ENCODE results near the gene KIF3A. TPM values are rescaled to one million over a fixed set of nuclear protein-coding genes. Genes with fewer than 3 reads are reported as not detected.

KIF3A gene
- total RNA-seq, 1 experiment from 2014 or later: 13.2 TPM

GRCh38 chr5:132766806-132767055 is 29.4 kb upstream of the KIF3A start:
- TF ChIP-seq CTCF (conservative IDR thresholded peaks at IDR 0.05): no peak
- no peak overlapping the region for H2BK15ac ChIP-seq (ENCODE audit: low read depth, low read length)
- no peak overlapping the region for H2AFZ ChIP-seq (ENCODE audit: low read length)
- no peak overlapping the region for H2AK5ac ChIP-seq (ENCODE audit: insufficient read length, low read length)
- no peak overlapping the region for H2BK20ac ChIP-seq (ENCODE audit: low read depth, low read length, poor library complexity, severe bottlenecking)
- H3K36me3 Mint-ChIP-seq (ENCODE audit: insufficient read depth in 1 of 3, low read depth in 3 of 3): peaks cover 3 to 17% (median 15%) of the 10 kb centered on the region in 3 experiments; a peak in 6 of 7 replicates
- no peak overlapping the region for H3T11ph ChIP-seq (ENCODE audit: low read length)
- H3K27ac Mint-ChIP-seq: no peak overlapping the region
- peaks cover 12 to 14% of the 10 kb centered on the region in 2 experiments for H3K4me1 Mint-ChIP-seq
- no peak overlapping the region for H3K23ac ChIP-seq (ENCODE audit: insufficient read length, low read depth, low read length)
- WGBS (ENCODE audit: extremely low coverage, insufficient read length, low lambda C conversion rate): no CpG with 5 or more reads among the region's 1 CpG
- H4K91ac ChIP-seq (ENCODE audit: insufficient read length, low read depth, low read length): no peak overlapping the region
- no peaks in the 10 kb centered on the region for H3K79me2 ChIP-seq (ENCODE audit: insufficient read depth, low read length)
- H3K79me1 ChIP-seq (ENCODE audit: insufficient read depth, low read depth, low read length, poor library complexity, severe bottlenecking): no peaks in the 10 kb centered on the region
- H3K23me2 ChIP-seq (ENCODE audit: insufficient read length, low read depth, low read length, poor library complexity, severe bottlenecking): no peaks in the 10 kb centered on the region
- H3K9me3 Mint-ChIP-seq: no peaks in the 10 kb centered on the region
- H3K14ac ChIP-seq (ENCODE audit: insufficient read depth, low read length): 0 out of 2 replicates have a peak overlapping the region, but pooled peaks have one; percentile 8
- no peaks in the 10 kb centered on the region for H3K27me3 ChIP-seq (ENCODE audit: insufficient read depth, low read length)
- peaks cover 2% of the 10 kb centered on the region; the same call in 1 of the 2 replicates for H3K4me1 ChIP-seq (ENCODE audit: insufficient read depth, low read length)
- no peak overlapping the region for H3K9ac ChIP-seq (ENCODE audit: extremely low read depth, insufficient read length, low read length)
- H3K56ac ChIP-seq (ENCODE audit: insufficient read length, low read depth, low read length): no peak overlapping the region
- peaks cover 2% of the 10 kb centered on the region for H4K20me1 ChIP-seq (ENCODE audit: control insufficient read depth, insufficient read depth, insufficient read length)
- no peak overlapping the region for H2BK12ac ChIP-seq (ENCODE audit: insufficient read length, low read depth, low read length)
- H2BK120ac ChIP-seq (ENCODE audit: low read depth, low read length, poor library complexity, severe bottlenecking): no peak overlapping the region
- no peak overlapping the region for H3K18ac ChIP-seq (ENCODE audit: insufficient read length, low read depth, low read length)
- H2BK5ac ChIP-seq (ENCODE audit: insufficient read length, low read length): no peak overlapping the region
- no peak overlapping the region for H4K5ac ChIP-seq (ENCODE audit: insufficient read length, low read depth, low read length)
- H3K4me2 ChIP-seq (ENCODE audit: insufficient read depth, insufficient read length, low read length): no peak overlapping the region
- no peak overlapping the region for H3K4ac ChIP-seq (ENCODE audit: low read depth, low read length)
- no peak overlapping the region for H4K8ac ChIP-seq (replicated peaks; ENCODE audit: insufficient read length, low read depth, low read length)
- H3K4me3 Mint-ChIP-seq: no peak overlapping the region
- no peaks in the 10 kb centered on the region for H3K9me3 ChIP-seq (ENCODE audit: control insufficient read depth, low read depth, low read length)
- peaks cover 3% of the 10 kb centered on the region; the same call in 1 of the 2 replicates for H3K27me3 Mint-ChIP-seq (ENCODE audit: low read depth)
- no peak overlapping the region for H3K27ac ChIP-seq (ENCODE audit: insufficient read length, low read depth, low read length)
- no peak for DNase-seq
